Left renal pelvis (tissue), 4 donors: ENCODE data around the gene IVL. TPM values are rescaled to one million over a fixed set of nuclear protein-coding genes. Genes with fewer than 3 reads are reported as not detected.

Experiments
- DNase-seq, 4 donors: peaks; one replicate each; pipeline ENCODE4 v3.0.0-alpha.2; 2013; ENCODE audit warnings: low read depth in 4 of 4, low spot score in 3 of 4
- polyA plus RNA-seq, 4 donors: library from polyadenylated mRNA; unstranded; fragments of 120-200 nt; gene quantifications; one replicate each; pipeline ENCODE4 v1.2.1, GENCODE V29; 2013; ENCODE audit not compliant: insufficient read length in 4 of 4

The IVL gene
- under 1 TPM in 3 of 4 donors, not detected in 1; 0.13 to 0.62 (median 0.37) TPM for polyA plus RNA-seq

GRCh38 chr1:152907686-152908601 is at the start of gene IVL:
Gene IVL (plus strand): TSS chr1:152908546. CDS start chr1:152909798, 1,252 bp downstream.
- DNase-seq, result no peak

GRCh38 chr1:152859696-152860095 is 48.6 kb upstream of the IVL start, which contains the start of gene LCE7A:
Gene LCE7A (plus strand): TSS chr1:152859996. CDS start chr1:152860698, 702 bp downstream.
- DNase-seq, result no peak

- no peak for DNase-seq
Observed at GRCh38 chr1:152860129-152860528, 48.2 kb upstream of the IVL start.

GRCh38 chr1:152861374-152861773 is 47.0 kb upstream of the IVL start:
- DNase-seq, result no peak

- no peak for DNase-seq
Observed at GRCh38 chr1:152864443-152864842, 43.9 kb upstream of the IVL start.

- no peak for DNase-seq
Observed at GRCh38 chr1:152866321-152866720, 42.0 kb upstream of the IVL start.

- peak; percentile 16 to 47 (median 26) for DNase-seq
Observed at GRCh38 chr1:152869808-152870419, 38.4 kb upstream of the IVL start.

GRCh38 chr1:152870831-152871730 is 37.3 kb upstream of the IVL start:
- no peak for DNase-seq

GRCh38 chr1:152871731-152872126 is 36.6 kb upstream of the IVL start:
- no peak for DNase-seq

GRCh38 chr1:152873495-152873894 is 34.9 kb upstream of the IVL start:
- DNase-seq, result no peak

- DNase-seq, result no peak
Observed at GRCh38 chr1:152876827-152877226, 31.5 kb upstream of the IVL start.

GRCh38 chr1:152878042-152878441 is 30.3 kb upstream of the IVL start, which contains the start of gene SMCP:
Gene SMCP (plus strand): TSS chr1:152878322. CDS start chr1:152884423, 6,101 bp downstream.
- no peak for DNase-seq

GRCh38 chr1:152879559-152880198 is 28.7 kb upstream of the IVL start:
- DNase-seq, result no peak

- DNase-seq, result no peak
Observed at GRCh38 chr1:152880316-152880715, 28.0 kb upstream of the IVL start.

- DNase-seq, result no peak
Observed at GRCh38 chr1:152880907-152881306, 27.4 kb upstream of the IVL start.

- DNase-seq, result no peak
Observed at GRCh38 chr1:152884085-152884484, 24.3 kb upstream of the IVL start.

GRCh38 chr1:152884506-152884905 is 23.8 kb upstream of the IVL start:
- no peak for DNase-seq

- no peak for DNase-seq
Observed at GRCh38 chr1:152884966-152885624, 23.3 kb upstream of the IVL start.

- DNase-seq, result no peak
Observed at GRCh38 chr1:152886085-152886484, 22.3 kb upstream of the IVL start.
